ENCODE data around the gene MOB3A.
"Not testable (repeated sequence)": the region's sequence is repeated elsewhere in the genome, so short reads cannot be mapped to it uniquely, and the experiment has no call there.

The MOB3A gene

GRCh38 chr19:2103045-2103707, 7.0 kb upstream of the MOB3A start:
- DNase-seq: no peak

GRCh38 chr19:2101417-2102335, 5.5 kb upstream of the MOB3A start:
- no peak for DNase-seq

- DNase-seq: no peak
These were observed 4.6 kb upstream of the MOB3A start for GRCh38 chr19:2100719-2101061.

GRCh38 chr19:2099937-2100718, 4.0 kb upstream of the MOB3A start:
- DNase-seq: no peak

- no peak for DNase-seq
These were observed 3.0 kb upstream of the MOB3A start for GRCh38 chr19:2099054-2099501.

- DNase-seq: no peak
These were observed 1.8 kb upstream of the MOB3A start for GRCh38 chr19:2097886-2098327.

GRCh38 chr19:2097203-2097885, 1.2 kb upstream of the MOB3A start:
- peak; percentile 65 for DNase-seq

GRCh38 chr19:2096480-2097202, 515 bp upstream of the MOB3A start, which contains the start of gene IZUMO4:
Gene IZUMO4, plus strand, starts transcription at chr19:2096915. Its CDS starts 31 bp downstream, at chr19:2096946.
- peak; percentile 100 for DNase-seq

- DNase-seq: not testable (repeated sequence)
These were observed 4.1 kb downstream of the MOB3A start for GRCh38 chr19:2091926-2092525.

- no peak for DNase-seq
These were observed 6.4 kb downstream of the MOB3A start for GRCh38 chr19:2089727-2090053.

GRCh38 chr19:2089001-2089711, 7.0 kb downstream of the MOB3A start:
- no peak for DNase-seq

- no peak for DNase-seq
These were observed 8.5 kb downstream of the MOB3A start for GRCh38 chr19:2087621-2088100.

- not testable (repeated sequence) for DNase-seq
These were observed 9.2 kb downstream of the MOB3A start for GRCh38 chr19:2086695-2087620.

- DNase-seq: peak; percentile 82
These were observed 11.0 kb downstream of the MOB3A start for GRCh38 chr19:2084993-2085720.

GRCh38 chr19:2083174-2083854, 12.8 kb downstream of the MOB3A start:
- peak; percentile 61 for DNase-seq

GRCh38 chr19:2081873-2082810, 14.0 kb downstream of the MOB3A start:
- no peak for DNase-seq
